GM18499 (cell line): ENCODE measurements around the gene ZDHHC14.
"Not testable (repeated sequence)": the region's sequence is repeated elsewhere in the genome, so short reads cannot be mapped to it uniquely, and the experiment has no call there.

Experiments used
- ATAC-seq: cut with Tn5 transposase; IDR thresholded peaks from one replicate; pipeline ENCODE4 v1.9.1; 2021; ENCODE audit warnings: moderate number of reproducible peaks; ENCODE audit not compliant: insufficient read depth, unreplicated experiment

Gene ZDHHC14

GRCh38 chr6:157380779-157381561 lies at the start of gene ZDHHC14:
ZDHHC14 (plus strand) TSS chr6:157381190.
- peak; percentile 54 for ATAC-seq

GRCh38 chr6:157332813-157333212 lies 48.2 kb upstream of the ZDHHC14 start:
- no peak for ATAC-seq

GRCh38 chr6:157333537-157333936 lies 47.5 kb upstream of the ZDHHC14 start:
- ATAC-seq: no peak

- ATAC-seq: no peak
Measured at GRCh38 chr6:157333956-157334355, 47.0 kb upstream of the ZDHHC14 start.

- no peak for ATAC-seq
Measured at GRCh38 chr6:157335829-157336228, 45.2 kb upstream of the ZDHHC14 start.

- ATAC-seq: not testable (repeated sequence)
Measured at GRCh38 chr6:157337276-157337675, 43.7 kb upstream of the ZDHHC14 start.

- no peak for ATAC-seq
Measured at GRCh38 chr6:157337751-157338150, 43.2 kb upstream of the ZDHHC14 start.

- no peak for ATAC-seq
Measured at GRCh38 chr6:157339432-157339831, 41.6 kb upstream of the ZDHHC14 start.

- no peak for ATAC-seq
Measured at GRCh38 chr6:157343732-157344131, 37.3 kb upstream of the ZDHHC14 start.

GRCh38 chr6:157346373-157346772 lies 34.6 kb upstream of the ZDHHC14 start:
- ATAC-seq: no peak

- ATAC-seq: no peak
Measured at GRCh38 chr6:157358287-157358686, 22.7 kb upstream of the ZDHHC14 start.

- no peak for ATAC-seq
Measured at GRCh38 chr6:157361886-157362285, 19.1 kb upstream of the ZDHHC14 start.

GRCh38 chr6:157364705-157365104 lies 16.3 kb upstream of the ZDHHC14 start:
- no peak for ATAC-seq

- no peak for ATAC-seq
Measured at GRCh38 chr6:157366648-157367047, 14.3 kb upstream of the ZDHHC14 start.

GRCh38 chr6:157368359-157369049 lies 12.5 kb upstream of the ZDHHC14 start:
- ATAC-seq: no peak

GRCh38 chr6:157370755-157371154 lies 10.2 kb upstream of the ZDHHC14 start:
- no peak for ATAC-seq

- no peak for ATAC-seq
Measured at GRCh38 chr6:157372501-157373280, 8.3 kb upstream of the ZDHHC14 start.

- ATAC-seq: no peak
Measured at GRCh38 chr6:157374889-157375443, 6.0 kb upstream of the ZDHHC14 start.

GRCh38 chr6:157376241-157376640 lies 4.7 kb upstream of the ZDHHC14 start:
- no peak for ATAC-seq

- ATAC-seq: no peak
Measured at GRCh38 chr6:157376706-157377230, 4.2 kb upstream of the ZDHHC14 start.
